22Rv1 (cell line): ENCODE results near the gene ARHGAP33.

Experiments
- CTCF ChIP-seq: fragments of 450-650 bp; IDR thresholded peaks from 2 replicates; pipeline ENCODE4 v1.5.1; 2017; ENCODE audit warnings: mild to moderate bottlenecking
- ZFX ChIP-seq: fragments of 450-650 bp; IDR thresholded peaks from 2 replicates; pipeline ENCODE4 v1.6.1; 2017; ENCODE audit warnings: antibody characterized with exemption, borderline replicate concordance

GRCh38 chr19:35813043-35813890, 37.9 kb downstream of the ARHGAP33 start:
- TF ChIP-seq ZFX: no peak
- TF ChIP-seq CTCF: no peak
